PFSK-1 (cell line): ENCODE results near the gene PKDCC.

Source experiments
- FOXP2 ChIP-seq: optimal IDR thresholded peaks from 2 replicates; pipeline ENCODE3; 2011; ENCODE audit warnings: borderline replicate concordance, control low read depth, inconsistent platforms; ENCODE audit not compliant: insufficient read depth; ENCODE audit errors: extremely low read length, extremely low read depth
- POLR2AphosphoS5 ChIP-seq: IDR thresholded peaks from 2 replicates; pipeline ENCODE4 v1.6.1; 2012; ENCODE audit warnings: low read depth, mild to moderate bottlenecking, control low read depth, low read length, moderate library complexity
- REST ChIP-seq, 2 experiments: IDR thresholded peaks; 2 replicates each; pipeline versions ENCODE4 v1.6.1 to v1.8.0; 2011 to 2012; ENCODE audit warnings: low read depth in 2 of 2, low read length in 2 of 2, control low read depth in 1 of 2, inconsistent platforms in 1 of 2, mild to moderate bottlenecking in 1 of 2, moderate library complexity in 1 of 2; ENCODE audit not compliant: insufficient read depth in 1 of 2
- SIN3A ChIP-seq: IDR thresholded peaks from 2 replicates; pipeline ENCODE4 v1.6.1; 2012; ENCODE audit warnings: mild to moderate bottlenecking, low read length, moderate library complexity, borderline replicate concordance; ENCODE audit not compliant: insufficient read depth
- TAF1 ChIP-seq: IDR thresholded peaks from 2 replicates; pipeline ENCODE4 v1.6.1; 2012; ENCODE audit warnings: low read length, control low read depth, borderline replicate concordance; ENCODE audit not compliant: insufficient read depth

The PKDCC gene

GRCh38 chr2:42007551-42007950 lies 40.3 kb upstream of the PKDCC start:
- TF ChIP-seq POLR2AphosphoS5 (no peak), SIN3A (no peak), REST (IDR thresholded peaks at IDR 0.05; ENCODE audit: insufficient read depth in 1 of 2, low read depth in 2 of 2, low read length in 2 of 2) (no peak), FOXP2 (no peak), TAF1 (no peak)

- TF ChIP-seq FOXP2 (no peak), TAF1 (no peak), POLR2AphosphoS5 (no peak), SIN3A (no peak), REST (IDR thresholded peaks at IDR 0.05; ENCODE audit: insufficient read depth in 1 of 2, low read depth in 2 of 2, low read length in 2 of 2) (no peak)
Measured at GRCh38 chr2:42008241-42008921, 39.4 kb upstream of the PKDCC start.

- TF ChIP-seq REST (IDR thresholded peaks at IDR 0.05; ENCODE audit: insufficient read depth in 1 of 2, low read depth in 2 of 2, low read length in 2 of 2), result no peak
- TF ChIP-seq SIN3A, result no peak
- TF ChIP-seq POLR2AphosphoS5, result no peak
- TF ChIP-seq TAF1, result no peak
- no peak for TF ChIP-seq FOXP2
Measured at GRCh38 chr2:42009657-42010580, 37.9 kb upstream of the PKDCC start.

- TF ChIP-seq FOXP2 (no peak), SIN3A (no peak), REST (IDR thresholded peaks at IDR 0.05; ENCODE audit: insufficient read depth in 1 of 2, low read depth in 2 of 2, low read length in 2 of 2) (no peak), TAF1 (no peak), POLR2AphosphoS5 (no peak)
Measured at GRCh38 chr2:42010743-42011298, 37.0 kb upstream of the PKDCC start.
